GM19099 (cell line): Measurements from ENCODE around the gene B4GALT2.
A peak's percentile ranks its signal among the peaks of the same experiment; 100 is the strongest.

Experiments
- POLR2A ChIP-seq: IDR thresholded peaks from 3 replicates; pipeline ENCODE4 v1.6.1; 2011; ENCODE audit warnings: low read depth; ENCODE audit not compliant: insufficient read length; ENCODE audit errors: extremely low read depth

B4GALT2 gene

GRCh38 chr1:44016041-44016889 is 37.3 kb downstream of the B4GALT2 start:
- no peak for TF ChIP-seq POLR2A

- TF ChIP-seq POLR2A = no peak
Observed at GRCh38 chr1:44016890-44017400, 37.9 kb downstream of the B4GALT2 start.

GRCh38 chr1:44019466-44019948 is 40.5 kb downstream of the B4GALT2 start:
- no peak for TF ChIP-seq POLR2A

- no peak for TF ChIP-seq POLR2A
Observed at GRCh38 chr1:44020464-44020863, 41.5 kb downstream of the B4GALT2 start.

DNA sequence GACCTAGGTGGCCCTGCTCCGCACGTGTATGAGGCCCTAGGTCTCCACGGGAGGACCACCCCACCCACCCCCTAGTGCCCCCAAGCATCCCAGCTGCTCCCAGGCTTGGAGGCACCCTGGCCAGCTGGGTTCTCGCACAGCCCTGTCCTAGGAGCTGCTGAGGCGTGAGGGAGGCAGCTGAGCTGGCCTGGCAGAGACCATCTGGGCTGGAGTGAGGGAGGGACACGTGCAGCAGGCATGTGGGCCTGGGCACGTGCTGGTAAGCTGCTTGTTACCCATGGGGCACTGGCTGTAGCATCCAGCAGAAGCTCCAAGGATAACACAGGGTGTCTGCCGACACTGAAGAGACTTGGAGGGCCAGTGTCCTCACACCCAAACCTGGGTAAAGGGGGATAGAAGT is 42.1 kb downstream of the B4GALT2 start:
- no peak for TF ChIP-seq POLR2A

- TF ChIP-seq POLR2A = no peak
Observed at GRCh38 chr1:44021581-44022321, 42.7 kb downstream of the B4GALT2 start.

- TF ChIP-seq POLR2A = no peak
Observed at GRCh38 chr1:44024031-44024902, 45.3 kb downstream of the B4GALT2 start.

- TF ChIP-seq POLR2A = no peak
Observed at GRCh38 chr1:44024903-44025525, 46.0 kb downstream of the B4GALT2 start.

DNA sequence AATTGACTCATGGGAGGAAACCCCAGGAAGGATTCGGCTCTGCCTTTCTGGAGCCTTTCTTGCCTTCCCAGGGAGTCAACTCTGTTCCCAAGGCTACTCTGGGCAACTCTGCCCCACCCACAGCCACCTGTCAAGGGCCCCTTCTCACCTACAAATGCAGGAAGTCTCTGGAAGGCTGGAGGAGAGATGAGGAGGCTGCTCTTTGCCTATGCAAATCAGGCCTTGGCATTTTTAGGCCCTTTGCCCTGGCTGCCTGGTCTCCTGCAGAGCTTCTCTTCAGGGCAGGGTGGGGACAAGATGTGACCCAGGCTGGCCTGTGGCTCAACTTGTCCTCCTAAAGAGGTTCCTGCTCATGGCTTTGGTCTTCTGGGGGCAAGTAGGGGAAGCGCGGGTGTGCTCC is 46.8 kb downstream of the B4GALT2 start:
- TF ChIP-seq POLR2A = no peak

GRCh38 chr1:44027320-44027719 is 48.3 kb downstream of the B4GALT2 start:
- TF ChIP-seq POLR2A = no peak

GRCh38 chr1:44029260-44029910 is 50.4 kb downstream of the B4GALT2 start:
- no peak for TF ChIP-seq POLR2A

DNA sequence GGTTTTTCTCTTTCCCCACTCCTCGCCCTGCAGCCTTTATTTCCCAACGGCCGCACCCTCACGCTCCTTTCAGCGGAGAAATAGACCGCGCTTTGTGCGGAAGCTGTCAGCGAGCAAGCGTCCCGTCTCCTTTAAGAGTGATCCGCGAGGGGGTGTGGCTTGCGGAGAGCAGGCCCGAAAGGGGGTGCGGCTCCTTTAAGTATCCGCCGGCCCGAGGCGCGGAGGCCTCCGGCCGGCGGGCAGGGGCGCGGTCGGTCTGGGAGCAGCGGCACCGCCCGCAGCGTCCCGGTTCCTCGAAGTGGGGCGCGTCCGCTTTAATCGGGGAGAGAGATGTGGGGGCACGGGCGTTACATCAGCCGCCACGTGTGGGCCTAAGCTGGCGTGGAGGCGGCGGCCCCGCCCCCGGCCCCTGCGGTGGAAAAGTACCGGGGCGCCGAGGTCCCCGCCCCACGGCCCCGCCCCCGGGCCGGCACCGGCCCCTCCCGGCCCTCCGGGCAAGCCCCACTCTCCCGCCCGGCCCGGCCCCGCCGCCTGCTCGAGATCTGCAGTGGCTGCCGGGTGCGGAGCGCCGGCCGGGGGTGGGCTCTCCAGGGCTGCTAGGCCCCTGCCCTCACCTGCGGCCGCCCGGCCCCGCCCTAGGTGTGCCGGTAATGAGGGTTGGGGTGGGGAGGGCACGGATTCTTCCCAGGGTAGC is 51.0 kb downstream of the B4GALT2 start:
- TF ChIP-seq POLR2A = peak; percentile 41

DNA sequence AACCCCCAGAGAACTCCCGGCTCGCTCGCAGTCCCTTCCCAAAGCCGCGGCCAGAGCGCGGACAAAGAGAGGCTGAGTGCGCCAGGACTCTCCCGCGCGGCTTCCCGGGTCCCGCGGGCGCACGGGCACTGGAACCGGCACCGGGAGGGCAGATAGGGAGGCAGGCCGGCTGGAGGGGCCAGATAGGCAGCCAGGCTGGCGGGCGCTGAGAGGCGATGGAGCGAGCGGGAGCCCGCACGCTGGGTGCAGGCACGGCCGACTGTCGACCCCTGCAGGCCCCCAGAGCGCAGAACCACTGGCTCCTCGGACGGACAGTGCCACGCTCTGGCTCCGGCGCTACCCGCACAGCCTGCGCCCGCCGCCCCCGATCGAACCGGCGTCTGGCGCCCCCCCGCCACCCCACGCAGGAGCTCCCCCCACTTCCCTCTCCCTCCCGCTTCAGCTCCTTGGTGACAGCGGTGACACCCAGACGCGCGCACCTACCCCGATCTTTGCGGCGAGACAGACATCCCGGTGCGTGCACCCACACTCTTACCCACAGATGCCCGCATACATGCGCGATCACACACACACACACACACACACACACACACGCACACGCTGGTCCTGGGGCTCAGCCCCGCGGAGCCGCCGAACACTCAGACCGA is 51.7 kb downstream of the B4GALT2 start:
- no peak for TF ChIP-seq POLR2A
